ENCODE data around the gene ATRN. TPM values are rescaled to one million over a fixed set of nuclear protein-coding genes. Genes with fewer than 3 reads are reported as not detected.
"Not testable (repeated sequence)": the region's sequence is repeated elsewhere in the genome, so short reads cannot be mapped to it uniquely, and the experiment has no call there.

ATRN gene
- total and polyA plus RNA-seq, 2 donors (not counting 1 experiment from before 2014, with no cell fraction given), result 5.8 to 19.5 TPM

DNA sequence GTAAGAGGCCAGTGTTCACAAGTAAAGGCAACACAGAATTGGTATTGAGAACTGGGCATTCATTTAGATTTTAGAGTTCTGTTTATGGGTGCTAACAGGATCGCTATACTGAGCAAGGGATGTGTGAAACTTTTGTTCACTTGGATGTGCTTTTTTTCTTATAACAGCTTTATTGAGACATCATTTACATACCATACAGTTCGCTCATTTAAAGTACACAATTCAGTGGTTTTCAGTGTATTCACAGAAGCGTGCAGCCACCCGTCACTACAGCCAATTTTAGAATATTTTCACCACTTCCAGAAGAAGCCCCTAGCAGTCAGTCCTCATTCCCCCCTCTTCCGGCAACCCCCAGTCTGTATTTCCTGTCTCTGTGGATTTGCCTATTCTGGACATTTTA, 143.6 kb downstream of the ATRN start:
- DNase-seq (no peak), ATAC-seq (ENCODE audit: low read depth) (no peak)
- no peak overlapping the region for H3K4me3 Mint-ChIP-seq
- Histone ChIP-seq H3K9ac (ENCODE audit: low read length) (no peak overlapping the region), H3K9me3 (ENCODE audit: control extremely low read depth in 1 of 3, control insufficient read depth in 2 of 3, insufficient read depth in 1 of 3, low read length in 2 of 3) (no peaks in the 10 kb centered on the region), H3K79me2 (ENCODE audit: control insufficient read depth, insufficient read depth, low read length) (no peaks in the 10 kb centered on the region), H3K27me3 (replicated peaks in 1 of 4; ENCODE audit: control extremely low read depth in 1 of 4, control insufficient read depth in 3 of 4, insufficient read depth in 4 of 4, low read length in 3 of 4) (no peaks in the 10 kb centered on the region), H3K4me1 (ENCODE audit: control insufficient read depth in 2 of 2, insufficient read depth in 2 of 2, low read length in 2 of 2) (no peaks in the 10 kb centered on the region), H3K36me3 (replicated peaks in 1 of 2; ENCODE audit: control extremely low read depth in 1 of 2, control insufficient read depth in 1 of 2, extremely low read depth in 1 of 2, insufficient read depth in 2 of 2, low read length in 1 of 2) (peaks cover 1 to 4% of the 10 kb centered on the region in 2 experiments), H3K4me3 (ENCODE audit: control extremely low read depth in 1 of 5, extremely low read depth in 1 of 5, insufficient read depth in 1 of 5, low read depth in 2 of 5, low read length in 4 of 5) (no peak overlapping the region), H2AFZ (ENCODE audit: insufficient read depth, low read depth, low read length, poor library complexity, severe bottlenecking) (no peak overlapping the region), H3K4me2 (replicated peaks; ENCODE audit: low read depth, low read length, poor library complexity, severe bottlenecking) (no peak overlapping the region), H3K27ac (ENCODE audit: low read length in 2 of 2) (no peak overlapping the region), H4K20me1 (ENCODE audit: control insufficient read depth, insufficient read depth, low read length, poor library complexity, severe bottlenecking) (no peaks in the 10 kb centered on the region)
- no peaks in the 10 kb centered on the region for H3K27me3 Mint-ChIP-seq
- ChIA-PET POLR2A (no interaction called here), CTCF (interaction anchor here (0.9 kb wide), 1 partner anchor 96 kb away, joined by 3 read pairs; no protein-coding TSS in a partner anchor)
- TF ChIP-seq EZH2 (IDR thresholded peaks at IDR 0.05; ENCODE audit: borderline replicate concordance, insufficient read depth, low read depth, low read length, poor library complexity, severe bottlenecking), result no peak
- TF ChIP-seq, protein P1, sequence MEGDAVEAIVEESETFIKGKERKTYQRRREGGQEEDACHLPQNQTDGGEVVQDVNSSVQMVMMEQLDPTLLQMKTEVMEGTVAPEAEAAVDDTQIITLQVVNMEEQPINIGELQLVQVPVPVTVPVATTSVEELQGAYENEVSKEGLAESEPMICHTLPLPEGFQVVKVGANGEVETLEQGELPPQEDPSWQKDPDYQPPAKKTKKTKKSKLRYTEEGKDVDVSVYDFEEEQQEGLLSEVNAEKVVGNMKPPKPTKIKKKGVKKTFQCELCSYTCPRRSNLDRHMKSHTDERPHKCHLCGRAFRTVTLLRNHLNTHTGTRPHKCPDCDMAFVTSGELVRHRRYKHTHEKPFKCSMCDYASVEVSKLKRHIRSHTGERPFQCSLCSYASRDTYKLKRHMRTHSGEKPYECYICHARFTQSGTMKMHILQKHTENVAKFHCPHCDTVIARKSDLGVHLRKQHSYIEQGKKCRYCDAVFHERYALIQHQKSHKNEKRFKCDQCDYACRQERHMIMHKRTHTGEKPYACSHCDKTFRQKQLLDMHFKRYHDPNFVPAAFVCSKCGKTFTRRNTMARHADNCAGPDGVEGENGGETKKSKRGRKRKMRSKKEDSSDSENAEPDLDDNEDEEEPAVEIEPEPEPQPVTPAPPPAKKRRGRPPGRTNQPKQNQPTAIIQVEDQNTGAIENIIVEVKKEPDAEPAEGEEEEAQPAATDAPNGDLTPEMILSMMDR (IDR thresholded peaks at IDR 0.05), result no peak
- H3K4me1 Mint-ChIP-seq, result peaks cover 5% of the 10 kb centered on the region
- intact Hi-C loops (cut with micrococcal nuclease), result no loop called here
- WGBS (ENCODE audit: insufficient coverage), result 41% methylated on average over 3 of the region's 5 CpGs
- H3K27ac Mint-ChIP-seq, result no peak overlapping the region
- no peaks in the 10 kb centered on the region for H3K9me3 Mint-ChIP-seq (ENCODE audit: insufficient read depth)

- H3K4me1 ChIP-seq (ENCODE audit: control insufficient read depth in 2 of 2, insufficient read depth in 2 of 2, low read length in 2 of 2); H3K9me3 Mint-ChIP-seq (ENCODE audit: insufficient read depth); H3K4me3 Mint-ChIP-seq; H3K4me2 ChIP-seq (replicated peaks; ENCODE audit: low read depth, low read length, poor library complexity, severe bottlenecking); POLR2A ChIA-PET; H3K27me3 Mint-ChIP-seq; DNase-seq; ATAC-seq (ENCODE audit: low read depth); H3K4me3 ChIP-seq (ENCODE audit: control extremely low read depth in 1 of 5, extremely low read depth in 1 of 5, insufficient read depth in 1 of 5, low read depth in 2 of 5, low read length in 4 of 5); H3K27ac Mint-ChIP-seq; H3K9me3 ChIP-seq (ENCODE audit: control extremely low read depth in 1 of 3, control insufficient read depth in 2 of 3, insufficient read depth in 1 of 3, low read length in 2 of 3); H3K4me1 Mint-ChIP-seq; H3K27ac ChIP-seq (ENCODE audit: low read length in 2 of 2); H2AFZ ChIP-seq (ENCODE audit: insufficient read depth, low read depth, low read length, poor library complexity, severe bottlenecking); H3K27me3 ChIP-seq (replicated peaks in 1 of 4; ENCODE audit: control extremely low read depth in 1 of 4, control insufficient read depth in 3 of 4, insufficient read depth in 4 of 4, low read length in 3 of 4); H3K79me2 ChIP-seq (ENCODE audit: control insufficient read depth, insufficient read depth, low read length); intact Hi-C loops (cut with micrococcal nuclease); H3K36me3 ChIP-seq (replicated peaks in 1 of 2; ENCODE audit: control extremely low read depth in 1 of 2, control insufficient read depth in 1 of 2, extremely low read depth in 1 of 2, insufficient read depth in 2 of 2, low read length in 1 of 2); H3K9ac ChIP-seq (ENCODE audit: low read length); H4K20me1 ChIP-seq (ENCODE audit: control insufficient read depth, insufficient read depth, low read length, poor library complexity, severe bottlenecking): not testable (repeated sequence)
- CTCF ChIA-PET, result interaction anchor here (0.9 kb wide), 1 partner anchor 95 kb away, joined by 3 read pairs; no protein-coding TSS in a partner anchor
- WGBS (ENCODE audit: insufficient coverage), result 97% methylated on average over 4 of the region's 13 CpGs
Measured at GRCh38 chr20:3615171-3615840, 144.5 kb downstream of the ATRN start.

Data from B cell (primary cell).